ENCODE results near the gene DPP6.

DPP6 gene

DNA sequence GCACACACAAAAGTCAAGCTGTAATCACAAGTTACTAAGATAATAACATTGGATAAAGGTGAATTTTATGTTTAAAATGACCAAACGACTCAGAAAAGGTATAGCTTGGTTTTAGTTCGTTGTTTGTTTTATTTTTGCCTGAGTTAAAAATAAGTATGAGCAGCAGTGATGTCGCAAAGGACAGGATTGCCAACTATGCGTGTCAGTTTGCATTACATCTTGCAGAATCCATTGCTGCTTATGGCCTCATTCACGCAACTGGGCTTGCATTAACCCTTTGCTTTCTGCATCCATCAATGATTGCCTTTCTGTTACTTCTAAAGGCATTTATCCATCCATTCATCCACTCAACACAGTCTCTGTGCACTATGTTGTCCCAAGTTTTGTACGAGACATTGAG is 389.6 kb downstream of the DPP6 start:
- no peak for DNase-seq

GRCh38 chr7:154442939-154443338 is 390.7 kb downstream of the DPP6 start:
- DNase-seq: no peak

DNA sequence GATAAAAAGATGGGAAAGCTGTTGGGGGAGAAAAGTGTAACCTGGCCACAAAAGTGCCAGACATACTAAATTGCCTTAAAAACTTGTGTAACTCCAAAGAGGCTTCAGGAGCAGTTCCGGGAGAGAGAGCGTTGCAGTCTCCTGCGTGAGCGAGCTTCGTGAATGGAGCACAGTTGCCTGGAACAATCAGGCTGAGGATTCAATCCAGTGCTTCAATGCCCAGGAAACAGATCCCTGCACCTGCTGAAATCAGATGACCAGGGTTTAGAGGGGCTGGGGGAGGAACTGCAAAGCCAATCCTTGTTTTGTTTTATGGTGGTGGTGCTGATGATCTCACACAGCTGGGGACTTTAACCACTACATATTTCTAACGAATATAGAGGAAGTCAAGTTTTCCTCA is 398.3 kb downstream of the DPP6 start:
- peak in 1 of 56 donors; percentile 19 for DNase-seq

- peak in 26 of 56 donors; percentile 11 to 64 (median 38) for DNase-seq
These were observed 399.6 kb downstream of the DPP6 start for GRCh38 chr7:154451480-154452457.

GRCh38 chr7:154463794-154464193 is 411.6 kb downstream of the DPP6 start:
- DNase-seq: no peak

DNA sequence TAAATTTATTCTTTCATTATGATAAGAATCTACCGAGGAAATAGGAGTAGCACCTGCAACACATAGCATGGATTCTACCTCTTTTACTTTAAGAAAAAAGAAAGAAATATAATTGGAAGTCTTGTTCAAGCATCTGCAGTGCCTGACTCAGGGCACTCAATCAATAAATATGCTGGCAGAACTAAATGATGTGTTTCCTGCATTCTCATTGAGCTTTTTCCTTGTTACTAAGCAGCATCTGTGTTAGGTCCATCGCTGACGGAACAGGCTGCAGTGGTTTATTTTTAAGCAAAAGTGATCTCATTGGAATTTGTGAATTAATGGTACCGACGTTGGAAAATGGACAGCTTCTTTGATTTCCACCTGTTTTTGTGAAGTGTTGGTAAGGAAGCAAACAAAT is 417.5 kb downstream of the DPP6 start:
- DNase-seq: peak in 1 of 56 donors; percentile 28

DNA sequence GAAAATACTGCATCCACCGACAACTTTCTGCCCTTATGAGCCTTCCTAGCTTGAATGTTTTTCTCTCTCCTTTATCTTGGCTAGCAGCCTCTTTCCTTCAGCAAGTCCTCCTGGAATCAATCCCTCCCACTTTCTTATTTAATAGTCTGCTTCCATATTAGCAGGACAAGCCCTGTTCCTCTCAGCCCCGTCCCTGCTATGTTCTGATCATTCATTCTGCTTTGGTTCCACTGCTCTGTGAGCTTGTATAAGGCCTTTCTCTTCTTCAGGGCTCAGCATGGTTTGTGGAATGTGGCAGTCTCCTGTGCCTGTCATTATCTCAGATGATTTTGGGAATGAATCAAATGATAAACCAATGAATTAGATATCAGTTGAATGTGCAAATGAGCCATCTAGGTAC is 420.1 kb downstream of the DPP6 start:
- no peak for DNase-seq

DNA sequence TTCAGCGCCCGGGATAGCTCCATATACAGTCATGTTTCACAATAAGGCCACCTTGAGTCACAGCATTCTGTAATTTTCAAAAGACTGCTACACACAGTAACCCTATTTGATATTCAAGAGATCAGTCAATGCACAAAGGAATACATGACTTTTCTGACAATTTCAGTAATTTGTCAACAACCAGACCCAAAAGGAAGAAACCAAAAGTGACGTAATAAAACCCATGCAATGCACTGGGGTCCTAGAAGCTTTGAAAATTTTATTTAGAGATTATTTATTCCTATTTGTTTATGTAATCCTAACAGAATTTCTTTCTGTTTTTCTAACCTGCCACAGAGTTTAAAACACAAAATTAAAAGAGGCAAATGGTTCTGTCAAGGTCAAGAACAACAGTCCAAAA is 421.2 kb downstream of the DPP6 start:
- DNase-seq: no peak

- DNase-seq: no peak
These were observed 422.8 kb downstream of the DPP6 start for GRCh38 chr7:154474903-154475520.

DNA sequence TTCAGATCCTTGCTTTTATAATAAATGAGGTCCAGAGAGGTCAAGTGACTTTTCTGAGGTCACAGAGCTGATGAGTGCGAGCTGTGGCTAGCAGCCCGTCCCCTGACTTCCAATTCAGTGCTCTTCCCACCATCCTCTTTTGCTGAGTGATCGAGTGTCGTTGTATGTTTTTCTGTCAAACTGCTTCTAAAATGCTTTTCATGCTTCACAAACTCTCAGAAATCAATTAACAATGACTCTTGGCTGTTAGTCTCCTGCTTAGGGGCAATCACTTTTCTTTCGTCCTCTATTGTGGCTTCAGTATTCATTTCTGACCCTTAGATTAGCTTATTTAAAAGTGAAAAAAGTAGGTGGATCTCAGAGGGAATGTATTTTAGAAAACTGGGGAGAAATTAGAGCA is 423.7 kb downstream of the DPP6 start:
- no peak for DNase-seq

DNA sequence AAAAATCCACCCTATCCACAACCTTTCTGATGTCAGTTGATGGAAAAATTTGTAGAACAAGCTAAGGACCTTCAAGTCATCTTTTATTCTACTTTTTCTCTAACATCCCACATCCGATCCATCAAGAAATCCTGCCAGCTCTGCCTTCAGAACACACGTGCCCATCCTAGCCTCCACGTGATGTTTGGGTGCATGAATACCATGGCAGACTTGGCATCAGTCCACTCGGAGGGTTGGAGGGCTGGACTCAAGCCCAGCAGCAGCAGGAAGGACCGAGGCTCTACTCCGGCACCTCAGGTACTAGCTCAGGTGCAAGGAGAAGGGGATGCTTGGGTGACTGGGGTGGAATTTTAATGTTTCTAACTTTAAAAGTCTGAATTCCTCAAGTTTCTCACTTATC is 428.6 kb downstream of the DPP6 start:
- DNase-seq: no peak

DNA sequence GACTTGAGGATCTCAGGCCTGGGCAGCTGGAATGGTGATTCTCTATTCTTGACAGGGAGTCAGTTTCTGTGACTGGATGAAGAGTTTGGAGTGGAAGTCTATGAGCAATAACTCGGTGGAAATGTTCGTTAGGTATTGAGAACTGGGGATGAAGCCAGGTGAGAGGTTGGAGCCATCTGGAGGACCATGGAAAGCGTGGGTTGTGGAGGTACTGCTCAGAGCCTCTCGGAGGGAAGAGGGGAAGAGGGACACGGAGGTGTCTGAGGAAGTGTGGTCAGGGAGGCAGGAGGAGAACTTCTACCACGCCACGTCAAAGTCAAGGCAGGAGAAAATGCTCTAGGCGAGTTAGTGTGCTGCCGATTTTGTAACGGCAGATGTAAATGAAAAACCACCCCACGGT is 430.7 kb downstream of the DPP6 start:
- no peak for DNase-seq

- peak in 55 of 56 donors; percentile 10 to 91 (median 71) for DNase-seq
These were observed 432.2 kb downstream of the DPP6 start for GRCh38 chr7:154484406-154484805.

- no peak for DNase-seq
These were observed 432.7 kb downstream of the DPP6 start for GRCh38 chr7:154484943-154485342.

GRCh38 chr7:154489897-154490296 is 437.7 kb downstream of the DPP6 start:
- DNase-seq: no peak

DNA sequence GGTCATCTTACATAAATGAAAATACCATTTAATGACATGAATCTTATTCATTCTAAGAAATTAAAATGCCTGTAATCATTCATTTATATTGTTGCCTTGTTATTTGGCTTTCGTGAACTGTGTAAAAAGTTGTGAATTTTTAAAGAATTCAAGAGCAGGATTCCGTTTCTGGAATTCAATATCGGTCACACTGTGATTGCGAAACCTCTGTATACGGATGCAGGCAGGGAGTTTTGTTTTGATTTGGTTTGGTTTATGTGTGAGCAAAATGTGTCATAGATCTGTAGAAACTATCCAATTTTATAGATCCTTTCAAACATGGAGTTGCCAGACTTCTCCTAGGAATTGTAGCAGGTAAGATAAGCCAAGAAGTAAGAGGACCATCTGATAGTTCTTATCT is 441.4 kb downstream of the DPP6 start:
- DNase-seq: no peak

GRCh38 chr7:154497751-154498150 is 445.6 kb downstream of the DPP6 start:
- DNase-seq: no peak

- DNase-seq: peak in 1 of 56 donors; percentile 54
These were observed 451.9 kb downstream of the DPP6 start for GRCh38 chr7:154503962-154504550.

DNA sequence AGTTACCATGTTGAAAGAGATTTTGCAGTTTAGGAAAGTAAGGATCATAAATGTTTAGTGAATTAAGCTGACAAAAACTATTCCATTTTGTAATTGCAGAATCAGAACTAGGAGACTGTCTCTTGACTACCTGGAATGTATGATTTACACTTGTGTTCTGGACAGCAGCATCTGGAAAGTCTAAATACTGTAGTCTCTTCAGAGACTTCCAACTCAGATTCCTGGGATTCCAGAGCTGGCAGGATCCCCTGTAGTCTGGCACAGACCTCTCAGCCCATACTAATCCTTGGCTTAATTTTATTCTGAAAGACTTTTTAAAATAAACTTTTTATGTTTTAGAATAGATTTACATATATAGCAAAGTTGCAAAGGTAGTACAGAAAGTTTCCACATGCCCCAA is 452.7 kb downstream of the DPP6 start:
- no peak for DNase-seq

DNA sequence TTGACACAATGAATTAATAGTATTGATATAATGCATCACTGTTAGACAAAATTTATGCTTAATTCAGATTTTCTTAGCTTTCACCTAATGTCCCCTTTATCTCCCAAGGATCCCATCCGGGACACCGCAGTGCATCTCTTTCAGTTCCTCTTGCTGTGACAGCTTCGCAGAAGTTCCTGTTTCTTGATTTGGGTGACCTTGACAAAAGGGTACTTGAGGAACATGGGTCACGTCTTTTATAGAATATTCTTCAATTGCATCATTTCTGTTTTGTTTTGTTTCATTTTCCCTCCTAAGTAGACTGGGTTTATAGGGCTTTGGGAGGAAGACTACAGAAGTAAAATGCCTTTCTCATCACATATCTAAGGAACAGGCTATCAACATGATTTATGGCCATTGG is 453.2 kb downstream of the DPP6 start:
- DNase-seq: no peak

GRCh38 chr7:154509192-154509591 is 457.0 kb downstream of the DPP6 start:
- no peak for DNase-seq

- DNase-seq: no peak
These were observed 460.1 kb downstream of the DPP6 start for GRCh38 chr7:154512121-154512833.

Data from amygdala (tissue), 56 donors.